Upper lobe of left lung (tissue), 6 donors: ENCODE measurements around the gene CMTM4. TPM values are rescaled to one million over a fixed set of nuclear protein-coding genes. Genes with fewer than 3 reads are reported as not detected.

Experiments
- ATAC-seq, 2 donors: fragments of 200-7000 bp; cut with Tn5 transposase; one replicate each; pipeline ENCODE4 v1.9.1; 2022; ENCODE audit warnings: mild to moderate bottlenecking in 2 of 2, moderate library complexity in 2 of 2; ENCODE audit not compliant: low FRiP score in 2 of 2
- DNase-seq, 2 donors: peaks; one replicate each; pipeline ENCODE4 v3.0.0-alpha.2; 2019 to 2020
- H3K27ac ChIP-seq, 4 donors: fragments of 200-600 bp; sonication (generic); one replicate each; pipeline ENCODE4 v1.5.1; 2016 to 2019
- H3K27me3 ChIP-seq, 4 donors: fragments of 200-600 bp; sonication (generic); one replicate each; pipeline ENCODE4 v1.5.1; 2017 to 2019
- H3K36me3 ChIP-seq, 4 donors: fragments of 200-600 bp; sonication (generic); one replicate each; pipeline ENCODE4 v1.5.1; 2016 to 2019
- H3K4me1 ChIP-seq, 4 donors: fragments of 200-600 bp; sonication (generic); one replicate each; pipeline ENCODE4 v1.5.1; 2018 to 2019
- H3K4me3 ChIP-seq, 4 donors: fragments of 200-600 bp; sonication (generic); one replicate each; pipeline ENCODE4 v1.5.1; 2017 to 2019; ENCODE audit warnings: mild to moderate bottlenecking in 2 of 4, moderate library complexity in 1 of 4
- H3K9me3 ChIP-seq, 4 donors: fragments of 200-600 bp; sonication (generic); one replicate each; pipeline ENCODE4 v1.5.1; 2018 to 2019
- EP300 ChIP-seq, 4 donors: sonication (generic); formaldehyde crosslinking; IDR thresholded peaks; one replicate each; pipeline ENCODE4 v1.5.1; 2017; ENCODE audit warnings: antibody characterized with exemption in 4 of 4, control low read depth in 2 of 4
- POLR2A ChIP-seq, 4 donors: fragments of 450-650 bp; IDR thresholded peaks; one replicate each; pipeline ENCODE4 v1.5.1; 2016 to 2017; ENCODE audit warnings: antibody characterized with exemption in 4 of 4, mild to moderate bottlenecking in 2 of 4
- POLR2AphosphoS5 ChIP-seq, 2 donors: sonication (generic); formaldehyde crosslinking; IDR thresholded peaks; one replicate each; pipeline ENCODE4 v1.5.1; 2017; ENCODE audit warnings: antibody characterized with exemption in 2 of 2
- WGBS, 2 donors: methylation state at CpG; one replicate each; pipeline ENCODE4 v1.1.5; 2017 to 2018; 5-methylcytosine and 5-hydroxymethylcytosine counted together
- total RNA-seq, 6 donors: library from RNA; depleted of rRNA in 4 of 6; stranded (reverse); fragments of >200 nt in 4 of 6; gene quantifications; one replicate each; pipeline versions ENCODE4 v1.1.0 to v1.2.1, GENCODE V29; 2016 to 2021
- TF ChIP-seq, protein P1 (sequence below), 6 experiments: fragments of 450-650 bp in 4 of 6; fragments of 200-600 bp in 2 of 6; sonication (generic) in 2 of 6; IDR thresholded peaks; one replicate each; pipeline ENCODE4 v1.5.1; 2016 to 2019; ENCODE audit warnings: antibody characterized with exemption in 6 of 6
- donor health status: DM: no; HTN: no; CAD: no; lungs with moderate emphysema.
- donor health status: DM: no; HTN: yes; CAD: no; lungs with severe emphysema.

The CMTM4 gene
- total RNA-seq, 6 donors from 2014 or later: 35.6 to 82.1 (median 55.1) TPM

DNA sequence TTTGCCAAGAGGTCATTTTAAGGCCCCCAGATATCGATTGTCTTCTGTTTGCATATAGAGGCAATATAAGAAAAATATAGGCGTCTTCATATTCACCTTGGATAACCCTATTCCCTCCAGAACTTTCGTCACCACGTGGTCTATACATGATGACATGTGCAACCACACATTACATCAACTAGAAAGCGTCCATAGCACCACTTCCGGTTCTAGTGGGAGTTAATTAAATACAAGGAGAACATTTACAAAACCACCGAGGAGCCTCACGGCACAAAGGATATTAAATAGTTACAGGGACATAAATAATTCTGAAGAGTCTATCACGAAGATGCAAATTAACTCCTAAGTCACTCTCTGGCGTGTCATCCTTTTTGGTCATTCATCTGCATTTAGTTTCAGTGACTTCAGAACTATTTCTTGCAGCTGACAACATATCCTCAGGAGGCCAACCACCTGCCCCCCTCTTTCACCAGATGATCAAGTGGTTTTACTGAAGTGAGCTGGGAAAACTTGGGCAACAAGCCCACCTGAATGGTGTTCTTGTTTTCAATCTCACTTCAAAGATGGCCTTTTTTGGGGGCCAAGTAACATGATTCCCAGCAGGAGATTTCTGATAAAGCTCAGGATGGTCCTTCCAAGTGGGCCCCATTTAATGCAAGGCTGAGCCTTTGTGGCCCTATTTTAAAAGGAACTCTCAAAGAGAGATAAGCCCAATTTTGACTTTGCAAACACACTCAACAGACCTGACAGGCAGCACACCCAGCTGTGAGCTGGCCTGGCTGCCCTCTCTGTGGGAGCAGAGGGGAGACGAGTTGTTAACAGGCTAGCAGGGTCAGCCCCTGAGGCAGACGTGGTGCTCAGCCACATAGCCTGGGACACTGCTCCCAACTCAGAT is 76.8 kb downstream of the CMTM4 start:
- peak in 1 of 2 donors; percentile 38 for ATAC-seq
- H3K9me3 ChIP-seq: no peaks in the 10 kb centered on the region
- no peaks in the 10 kb centered on the region for H3K27me3 ChIP-seq
- H3K36me3 ChIP-seq: peaks cover 0 to 30% (median 19%) of the 10 kb centered on the region in 4 donors
- H3K4me3 ChIP-seq: no peak overlapping the region
- H3K27ac ChIP-seq: no peak overlapping the region
- no peak for DNase-seq
- WGBS, 2 donors: 58 to 63% methylated on average over 10 to 12 of the region's 12 CpGs
- TF ChIP-seq POLR2AphosphoS5 (IDR thresholded peaks at IDR 0.05): no peak
- TF ChIP-seq EP300 (IDR thresholded peaks at IDR 0.05): no peak
- TF ChIP-seq, protein P1, sequence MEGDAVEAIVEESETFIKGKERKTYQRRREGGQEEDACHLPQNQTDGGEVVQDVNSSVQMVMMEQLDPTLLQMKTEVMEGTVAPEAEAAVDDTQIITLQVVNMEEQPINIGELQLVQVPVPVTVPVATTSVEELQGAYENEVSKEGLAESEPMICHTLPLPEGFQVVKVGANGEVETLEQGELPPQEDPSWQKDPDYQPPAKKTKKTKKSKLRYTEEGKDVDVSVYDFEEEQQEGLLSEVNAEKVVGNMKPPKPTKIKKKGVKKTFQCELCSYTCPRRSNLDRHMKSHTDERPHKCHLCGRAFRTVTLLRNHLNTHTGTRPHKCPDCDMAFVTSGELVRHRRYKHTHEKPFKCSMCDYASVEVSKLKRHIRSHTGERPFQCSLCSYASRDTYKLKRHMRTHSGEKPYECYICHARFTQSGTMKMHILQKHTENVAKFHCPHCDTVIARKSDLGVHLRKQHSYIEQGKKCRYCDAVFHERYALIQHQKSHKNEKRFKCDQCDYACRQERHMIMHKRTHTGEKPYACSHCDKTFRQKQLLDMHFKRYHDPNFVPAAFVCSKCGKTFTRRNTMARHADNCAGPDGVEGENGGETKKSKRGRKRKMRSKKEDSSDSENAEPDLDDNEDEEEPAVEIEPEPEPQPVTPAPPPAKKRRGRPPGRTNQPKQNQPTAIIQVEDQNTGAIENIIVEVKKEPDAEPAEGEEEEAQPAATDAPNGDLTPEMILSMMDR (IDR thresholded peaks at IDR 0.05): no peak
- TF ChIP-seq POLR2A (IDR thresholded peaks at IDR 0.05): no peak
- peaks cover 0 to 6% (median 0%) of the 10 kb centered on the region in 4 donors for H3K4me1 ChIP-seq

DNA sequence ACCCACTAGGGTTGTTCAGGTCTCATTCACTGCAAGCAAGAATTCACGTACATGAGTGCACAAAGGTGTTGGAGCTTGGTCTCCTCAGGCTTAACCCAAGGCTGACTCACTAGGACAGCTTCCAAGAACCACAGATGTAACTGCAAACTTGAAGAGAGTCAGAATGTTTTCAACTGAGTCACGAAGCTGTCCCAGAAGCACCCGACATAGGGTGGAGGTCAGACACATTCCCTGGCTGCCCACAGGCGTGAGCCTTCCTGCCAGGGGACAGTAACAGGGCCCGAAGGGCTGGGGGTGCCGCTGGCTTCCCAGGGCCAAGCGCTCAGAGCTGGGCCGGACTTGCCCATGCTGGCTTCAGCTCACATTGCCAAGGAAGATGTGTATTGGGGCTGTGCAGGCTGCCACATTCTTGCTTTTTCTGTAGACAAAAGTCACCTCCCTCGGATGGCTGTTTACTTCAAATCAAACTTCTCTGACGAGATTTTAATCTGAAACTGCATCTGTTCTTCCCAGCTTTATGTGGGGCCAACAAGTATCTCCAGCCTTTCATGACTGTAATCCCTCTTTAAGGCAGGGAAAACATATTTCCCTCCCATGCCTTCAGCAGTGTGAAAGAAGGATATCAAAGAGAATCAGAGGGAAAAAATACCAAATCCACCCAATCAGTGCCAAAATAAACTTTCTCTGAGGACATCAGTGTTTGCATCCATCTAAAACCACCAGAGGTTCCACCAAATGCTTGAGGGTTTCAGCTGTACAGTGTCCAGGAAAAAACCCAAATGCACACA is 77.8 kb downstream of the CMTM4 start:
- Histone ChIP-seq H3K4me1 (peaks cover 0 to 6% (median 0%) of the 10 kb centered on the region in 4 donors), H3K9me3 (no peaks in the 10 kb centered on the region), H3K27ac (no peak overlapping the region), H3K4me3 (no peak overlapping the region), H3K36me3 (peaks cover 0 to 40% (median 21%) of the 10 kb centered on the region in 4 donors), H3K27me3 (no peaks in the 10 kb centered on the region)
- DNase-seq: no peak
- TF ChIP-seq, protein P1 (IDR thresholded peaks at IDR 0.05): no peak
- TF ChIP-seq EP300 (IDR thresholded peaks at IDR 0.05) (no peak), POLR2A (IDR thresholded peaks at IDR 0.05) (no peak), POLR2AphosphoS5 (IDR thresholded peaks at IDR 0.05) (no peak)
- peak in 1 of 2 donors; percentile 88 for ATAC-seq
- 78 to 88% methylated on average over 6 to 10 of the region's 10 CpGs for WGBS, 2 donors

DNA sequence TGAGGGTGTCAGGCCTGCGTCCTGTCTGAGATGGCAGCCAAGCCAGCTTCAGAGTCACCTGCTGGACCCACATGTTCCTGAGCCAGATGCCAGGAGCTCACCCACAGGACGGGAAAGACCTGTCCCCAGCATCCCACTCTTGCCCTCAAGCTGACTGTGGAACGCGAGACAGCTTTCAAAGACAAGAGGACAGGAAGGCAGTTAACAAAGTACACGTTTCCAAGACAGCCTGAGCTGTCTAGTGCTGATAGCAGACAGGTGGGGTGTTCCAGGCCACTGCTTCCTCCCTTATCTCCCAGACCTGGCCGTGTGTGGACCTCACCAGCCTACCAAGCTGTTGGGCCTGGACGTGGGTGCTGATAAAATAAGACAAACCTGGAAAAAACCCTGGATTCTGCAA is 78.8 kb downstream of the CMTM4 start:
- no peak overlapping the region for H3K4me3 ChIP-seq
- DNase-seq (no peak), ATAC-seq (no peak)
- TF ChIP-seq EP300 (IDR thresholded peaks at IDR 0.05) (no peak), POLR2AphosphoS5 (IDR thresholded peaks at IDR 0.05) (no peak)
- H3K4me1 ChIP-seq: peaks cover 0 to 6% (median 0%) of the 10 kb centered on the region in 4 donors
- H3K27ac ChIP-seq: no peak overlapping the region
- peaks cover 9 to 48% (median 30%) of the 10 kb centered on the region in 4 donors for H3K36me3 ChIP-seq
- WGBS, 2 donors: 66 to 73% methylated on average over 7 of the region's 7 CpGs
- no peaks in the 10 kb centered on the region for H3K27me3 ChIP-seq
- H3K9me3 ChIP-seq: no peaks in the 10 kb centered on the region

DNA sequence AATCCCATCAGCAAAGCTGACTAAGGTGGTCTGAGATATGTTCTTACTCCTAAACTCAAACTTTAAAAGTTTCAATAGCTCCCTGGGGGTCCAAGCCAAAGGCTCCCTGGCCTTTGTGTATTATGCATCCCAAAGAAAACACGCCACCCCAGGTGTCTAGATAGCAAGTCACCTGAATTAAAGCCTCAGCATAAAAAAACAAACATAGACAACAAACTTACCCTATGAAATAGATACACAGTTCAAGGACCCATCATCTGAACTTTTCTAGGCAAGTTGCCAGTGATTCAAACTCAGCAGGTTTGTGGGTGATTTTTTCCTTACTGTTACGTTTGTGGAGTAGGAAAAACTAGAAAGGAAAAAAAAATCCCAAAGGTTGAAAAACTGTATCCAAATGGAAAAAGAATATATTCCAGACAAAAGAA is 79.5 kb downstream of the CMTM4 start:
- H3K27ac ChIP-seq: no peak overlapping the region
- ATAC-seq (no peak), DNase-seq (no peak)
- no peak overlapping the region for H3K4me3 ChIP-seq
- H3K4me1 ChIP-seq: peaks cover 0 to 6% (median 0%) of the 10 kb centered on the region in 4 donors
- TF ChIP-seq POLR2AphosphoS5 (IDR thresholded peaks at IDR 0.05) (no peak), POLR2A (IDR thresholded peaks at IDR 0.05) (no peak), EP300 (IDR thresholded peaks at IDR 0.05) (no peak)
- TF ChIP-seq, protein P1 (IDR thresholded peaks at IDR 0.05): no peak
- 71 to 84% methylated on average over 2 of the region's 2 CpGs for WGBS, 2 donors
- no peaks in the 10 kb centered on the region for H3K27me3 ChIP-seq
- H3K36me3 ChIP-seq: peaks cover 10 to 49% (median 34%) of the 10 kb centered on the region in 4 donors
- H3K9me3 ChIP-seq: no peaks in the 10 kb centered on the region

DNA sequence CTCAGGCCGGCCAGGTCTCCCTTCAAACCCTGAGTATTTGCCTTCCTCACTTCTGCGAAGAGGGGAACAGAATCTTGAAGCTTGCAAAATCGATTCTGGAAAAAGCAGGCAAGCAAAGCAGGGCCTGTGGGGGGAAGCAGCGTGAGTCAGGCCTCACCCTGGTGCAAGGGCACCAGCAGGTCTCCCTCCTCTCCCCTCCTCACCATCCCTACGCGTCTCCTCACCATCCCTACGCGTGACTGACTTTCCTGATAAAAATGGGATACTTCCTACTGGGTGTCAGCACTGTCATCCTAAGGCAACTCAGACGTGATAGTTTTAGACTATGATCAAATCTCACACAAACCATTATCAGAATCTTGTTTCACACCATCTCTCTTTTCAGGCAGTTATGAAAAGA is 80.0 kb downstream of the CMTM4 start:
- H3K27ac ChIP-seq: no peak overlapping the region
- H3K27me3 ChIP-seq: no peaks in the 10 kb centered on the region
- H3K9me3 ChIP-seq: no peaks in the 10 kb centered on the region
- H3K4me1 ChIP-seq: peaks cover 0 to 6% (median 0%) of the 10 kb centered on the region in 4 donors
- ATAC-seq: no peak
- no peak for TF ChIP-seq POLR2AphosphoS5 (IDR thresholded peaks at IDR 0.05)
- TF ChIP-seq EP300 (IDR thresholded peaks at IDR 0.05): no peak
- TF ChIP-seq POLR2A (IDR thresholded peaks at IDR 0.05): no peak
- TF ChIP-seq, protein P1 (IDR thresholded peaks at IDR 0.05): no peak
- H3K4me3 ChIP-seq: no peak overlapping the region
- H3K36me3 ChIP-seq: peaks cover 10 to 49% (median 36%) of the 10 kb centered on the region in 4 donors
- no peak for DNase-seq
- 71 to 73% methylated on average over 9 of the region's 9 CpGs for WGBS, 2 donors
